ENCODE measurements around the gene CARD16. TPM values are rescaled to one million over a fixed set of nuclear protein-coding genes. Genes with fewer than 3 reads are reported as not detected.
A peak's percentile ranks its signal among the peaks of the same experiment; 100 is the strongest.

Gene CARD16
- total and polyA plus RNA-seq, 4 experiments from 2014 or later, result 56.1 to 219 (median 125) TPM

DNA sequence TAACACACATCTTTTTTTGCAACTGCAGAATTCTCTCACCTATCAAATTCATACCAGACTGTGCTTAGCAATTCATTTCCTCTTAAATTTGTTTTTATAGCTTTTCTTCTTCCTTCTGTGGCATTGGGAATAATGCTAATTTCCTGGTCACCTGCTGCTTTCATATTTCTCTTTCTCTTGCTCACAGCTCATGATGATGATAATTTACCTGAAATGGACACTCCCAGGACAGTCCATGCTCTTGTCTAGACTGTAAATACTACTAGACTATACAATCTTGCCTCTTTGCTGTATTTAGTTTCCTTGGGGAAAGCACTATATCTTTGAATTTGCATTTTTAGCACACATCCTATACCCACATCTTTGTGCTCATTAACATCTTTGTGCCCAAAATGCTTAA lies 37.7 kb downstream of the CARD16 start:
- H3K27ac ChIP-seq (ENCODE audit: low read depth, low read length), result no peak overlapping the region
- no peak for DNase-seq
- no peak overlapping the region for H3K4me3 Mint-ChIP-seq
- H3K27me3 ChIP-seq (ENCODE audit: insufficient read depth, low read length), result no peaks in the 10 kb centered on the region
- intact Hi-C loops (cut with micrococcal nuclease), result no loop called here
- H3K36me3 Mint-ChIP-seq, result no peaks in the 10 kb centered on the region
- H3K27ac Mint-ChIP-seq, result peak overlapping the region in 1 of 7 donors; percentile 70
- ChIA-PET CTCF (ENCODE audit: partially characterized antibody) (interaction anchor here (2.0 kb wide), 1 partner anchor 9 kb away, joined by 7 read pairs; no protein-coding TSS in a partner anchor), POLR2A (ENCODE audit: partially characterized antibody) (no interaction called here)
- no peaks in the 10 kb centered on the region for H3K9me3 ChIP-seq (ENCODE audit: control insufficient read depth in 1 of 2, low read length in 2 of 2)
- no peaks in the 10 kb centered on the region for H3K27me3 Mint-ChIP-seq
- H3K4me3 ChIP-seq (ENCODE audit: low read length in 2 of 2), result no peak overlapping the region
- H3K4me1 Mint-ChIP-seq, result peaks cover 0 to 2% (median under 1%) of the 10 kb centered on the region in 4 donors
- H3K36me3 ChIP-seq (ENCODE audit: insufficient read depth, low read length), result no peaks in the 10 kb centered on the region
- no peaks in the 10 kb centered on the region for H3K9me3 Mint-ChIP-seq
- no peaks in the 10 kb centered on the region for H3K4me1 ChIP-seq (ENCODE audit: insufficient read depth, low read length)

DNA sequence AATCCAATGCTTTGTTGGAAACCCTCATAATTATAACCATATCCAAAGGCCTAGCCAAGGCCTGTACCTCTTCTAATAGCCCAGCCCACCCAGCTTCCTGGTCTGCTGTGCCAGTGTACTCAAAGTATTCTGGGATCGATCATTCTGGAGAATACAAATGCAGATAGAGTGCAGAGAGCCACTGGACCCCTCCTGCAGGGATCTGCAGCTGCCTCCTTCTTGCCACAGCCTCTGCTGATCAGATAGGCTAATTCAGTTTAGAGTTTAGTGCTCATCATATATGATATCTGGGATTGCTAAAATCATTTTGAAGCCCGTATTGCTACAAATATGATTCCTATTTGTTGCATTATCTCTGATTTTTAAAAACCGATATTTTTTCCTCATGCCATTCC lies 39.7 kb downstream of the CARD16 start:
- CTCF ChIA-PET (ENCODE audit: partially characterized antibody), result no interaction called here
- Mint-ChIP-seq H3K27ac (peak overlapping the region in 1 of 7 donors; percentile 32), H3K27me3 (no peaks in the 10 kb centered on the region), H3K4me3 (no peak overlapping the region), H3K4me1 (peaks cover 4 to 7% (median 6%) of the 10 kb centered on the region in 4 donors), H3K36me3 (no peaks in the 10 kb centered on the region), H3K9me3 (no peaks in the 10 kb centered on the region)
- DNase-seq, result no peak
- Histone ChIP-seq H3K27me3 (ENCODE audit: insufficient read depth, low read length) (no peaks in the 10 kb centered on the region), H3K4me3 (ENCODE audit: low read length in 2 of 2) (no peak overlapping the region), H3K4me1 (ENCODE audit: insufficient read depth, low read length) (no peaks in the 10 kb centered on the region), H3K36me3 (ENCODE audit: insufficient read depth, low read length) (no peaks in the 10 kb centered on the region), H3K9me3 (ENCODE audit: control insufficient read depth in 1 of 2, low read length in 2 of 2) (no peaks in the 10 kb centered on the region), H3K27ac (ENCODE audit: low read depth, low read length) (no peak overlapping the region)
- intact Hi-C loops (cut with micrococcal nuclease), result no loop called here
- POLR2A ChIA-PET (ENCODE audit: partially characterized antibody), result no interaction called here

DNA sequence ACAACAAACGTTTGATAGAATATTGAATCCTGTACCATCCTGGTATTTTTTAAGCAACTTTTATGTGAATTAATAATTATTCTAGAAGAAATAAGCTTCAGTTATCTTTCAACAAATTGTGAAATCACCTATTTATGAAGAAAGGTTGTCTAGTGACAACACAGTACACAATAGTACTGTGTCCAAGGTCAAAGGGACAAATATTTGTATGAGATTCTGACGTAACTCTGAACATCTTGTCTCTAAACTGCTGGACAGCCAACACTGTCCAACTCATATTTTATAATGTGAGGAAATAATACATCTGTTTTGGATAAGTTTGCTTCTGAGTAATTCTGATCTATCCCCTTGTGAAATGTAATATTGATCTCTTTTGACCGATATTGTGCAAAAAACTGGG lies 41.1 kb downstream of the CARD16 start:
- Histone ChIP-seq H3K27me3 (ENCODE audit: insufficient read depth, low read length) (no peaks in the 10 kb centered on the region), H3K9me3 (ENCODE audit: control insufficient read depth in 1 of 2, low read length in 2 of 2) (no peaks in the 10 kb centered on the region), H3K36me3 (ENCODE audit: insufficient read depth, low read length) (no peaks in the 10 kb centered on the region), H3K27ac (ENCODE audit: low read depth, low read length) (no peak overlapping the region), H3K4me1 (ENCODE audit: insufficient read depth, low read length) (no peaks in the 10 kb centered on the region), H3K4me3 (ENCODE audit: low read length in 2 of 2) (no peak overlapping the region)
- Mint-ChIP-seq H3K27ac (no peak overlapping the region), H3K9me3 (no peaks in the 10 kb centered on the region), H3K36me3 (no peaks in the 10 kb centered on the region), H3K4me3 (no peak overlapping the region), H3K27me3 (no peaks in the 10 kb centered on the region), H3K4me1 (peaks cover 6 to 7% (median 6%) of the 10 kb centered on the region in 4 donors)
- ChIA-PET CTCF (ENCODE audit: partially characterized antibody) (no interaction called here), POLR2A (ENCODE audit: partially characterized antibody) (interaction anchor here (1.4 kb wide), 1 partner anchor 36 kb away, joined by 6 read pairs; the partner anchor contains the start of gene CASP4)
- intact Hi-C loops (cut with micrococcal nuclease), result no loop called here
- no peak for DNase-seq

DNA sequence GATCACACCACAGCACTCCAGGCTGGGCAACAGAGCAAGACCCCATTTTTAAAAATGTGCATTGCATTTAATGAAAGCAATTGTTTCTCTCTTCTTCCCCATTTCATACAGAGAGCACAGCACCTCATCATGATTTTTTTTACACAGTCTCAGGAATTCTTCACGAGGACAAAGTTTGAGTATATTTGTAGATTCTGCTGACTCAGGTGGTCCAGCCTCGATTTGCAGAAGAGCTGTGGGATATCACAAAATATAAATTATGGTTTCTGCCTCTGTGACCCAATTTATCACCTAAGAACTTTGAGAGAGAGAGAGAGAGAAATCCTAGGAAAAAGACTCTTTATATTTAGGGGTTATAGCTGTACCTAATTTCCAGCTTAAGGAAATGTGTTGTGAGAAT lies 42.0 kb downstream of the CARD16 start:
- Histone ChIP-seq H3K27me3 (ENCODE audit: insufficient read depth, low read length) (no peaks in the 10 kb centered on the region), H3K9me3 (ENCODE audit: control insufficient read depth in 1 of 2, low read length in 2 of 2) (no peaks in the 10 kb centered on the region), H3K36me3 (ENCODE audit: insufficient read depth, low read length) (no peaks in the 10 kb centered on the region), H3K4me1 (ENCODE audit: insufficient read depth, low read length) (no peaks in the 10 kb centered on the region), H3K4me3 (ENCODE audit: low read length in 2 of 2) (no peak overlapping the region), H3K27ac (ENCODE audit: low read depth, low read length) (no peak overlapping the region)
- no peak for DNase-seq
- H3K4me3 Mint-ChIP-seq, result no peak overlapping the region
- CTCF ChIA-PET (ENCODE audit: partially characterized antibody), result no interaction called here
- no peaks in the 10 kb centered on the region for H3K27me3 Mint-ChIP-seq
- POLR2A ChIA-PET (ENCODE audit: partially characterized antibody), result interaction anchor here (1.4 kb wide), 1 partner anchor 35 kb away, joined by 6 read pairs; the partner anchor contains the start of gene CASP4
- intact Hi-C loops (cut with micrococcal nuclease), result no loop called here
- H3K36me3 Mint-ChIP-seq, result no peaks in the 10 kb centered on the region
- no peak overlapping the region for H3K27ac Mint-ChIP-seq
- no peaks in the 10 kb centered on the region for H3K9me3 Mint-ChIP-seq
- peaks cover 6 to 7% (median 6%) of the 10 kb centered on the region in 4 donors for H3K4me1 Mint-ChIP-seq

DNA sequence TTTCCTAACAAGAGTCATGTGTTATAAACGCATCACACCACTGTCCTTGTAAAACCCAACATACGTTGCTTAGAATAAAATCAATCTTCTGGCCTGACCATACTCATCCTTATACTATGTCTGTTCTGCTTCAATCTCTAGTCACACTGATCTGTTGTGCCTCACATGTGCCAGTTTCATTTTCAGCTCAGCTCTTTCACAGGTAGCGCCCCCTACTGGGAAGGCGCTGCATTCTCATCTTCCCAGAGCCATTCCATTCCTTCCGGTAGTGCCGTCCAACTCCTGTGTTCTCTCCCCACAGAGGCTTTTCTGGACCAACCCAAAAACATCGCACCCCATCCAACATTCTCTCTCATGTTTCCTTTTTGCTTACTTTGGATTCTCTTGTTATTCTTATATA lies 44.3 kb downstream of the CARD16 start:
- H3K27me3 Mint-ChIP-seq, result no peaks in the 10 kb centered on the region
- peaks cover 4 to 7% (median 6%) of the 10 kb centered on the region in 4 donors for H3K4me1 Mint-ChIP-seq
- H3K27ac Mint-ChIP-seq, result no peak overlapping the region
- ChIA-PET POLR2A (ENCODE audit: partially characterized antibody) (interaction anchor here (1.0 kb wide), 1 partner anchor 295 kb away, joined by 3 read pairs; no protein-coding TSS in a partner anchor), CTCF (ENCODE audit: partially characterized antibody) (interaction anchor here (1.0 to 1.8 kb wide), 8 partner anchors 32 to 396 kb away, joined by 3 to 12 read pairs (median 4); partner anchors contain the start of gene CASP4)
- peak in 4 of 5 donors; percentile 49 to 59 (median 52) for DNase-seq
- no peaks in the 10 kb centered on the region for H3K36me3 Mint-ChIP-seq
- no peaks in the 10 kb centered on the region for H3K27me3 ChIP-seq (ENCODE audit: insufficient read depth, low read length)
- H3K4me1 ChIP-seq (ENCODE audit: insufficient read depth, low read length), result no peaks in the 10 kb centered on the region
- H3K4me3 ChIP-seq (ENCODE audit: low read length in 2 of 2), result no peak overlapping the region
- peak overlapping the region in 2 of 8 donors; percentile 11 to 35 for H3K4me3 Mint-ChIP-seq
- H3K36me3 ChIP-seq (ENCODE audit: insufficient read depth, low read length), result no peaks in the 10 kb centered on the region
- H3K9me3 ChIP-seq (ENCODE audit: control insufficient read depth in 1 of 2, low read length in 2 of 2), result no peaks in the 10 kb centered on the region
- H3K9me3 Mint-ChIP-seq, result no peaks in the 10 kb centered on the region
- no peak overlapping the region for H3K27ac ChIP-seq (ENCODE audit: low read depth, low read length)
- intact Hi-C loops (cut with micrococcal nuclease), result loop anchor here (1.0 to 2.0 kb wide), 2 partner anchors 54 to 391 kb away; no protein-coding TSS in a partner anchor

DNA sequence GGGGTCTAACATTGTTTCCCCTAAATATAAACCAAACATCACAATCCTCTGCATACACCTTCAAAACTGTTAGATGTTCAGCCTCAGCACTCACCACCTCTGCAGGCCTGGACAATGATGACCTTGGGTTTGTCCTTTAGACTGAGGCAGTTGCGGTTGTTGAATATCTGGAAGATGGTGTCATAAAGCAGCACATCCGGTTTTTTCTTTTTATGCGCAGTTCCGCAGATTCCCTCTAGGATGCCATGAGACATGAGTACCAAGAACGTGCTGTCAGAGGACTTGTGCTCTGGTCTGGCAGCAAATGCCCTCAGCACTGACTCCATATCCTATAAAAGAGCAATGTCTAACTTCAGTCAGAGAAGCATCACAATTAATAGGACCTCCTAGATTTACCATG lies 45.0 kb downstream of the CARD16 start:
- H3K27me3 Mint-ChIP-seq, result no peaks in the 10 kb centered on the region
- H3K36me3 ChIP-seq (ENCODE audit: insufficient read depth, low read length), result no peaks in the 10 kb centered on the region
- ChIA-PET POLR2A (ENCODE audit: partially characterized antibody) (interaction anchor here (1.0 kb wide), 1 partner anchor 294 kb away, joined by 3 read pairs; no protein-coding TSS in a partner anchor), CTCF (ENCODE audit: partially characterized antibody) (interaction anchor here (1.3 to 1.8 kb wide), 6 partner anchors 31 to 396 kb away, joined by 3 to 12 read pairs (median 5); partner anchors contain the start of gene CASP4)
- no peaks in the 10 kb centered on the region for H3K9me3 ChIP-seq (ENCODE audit: control insufficient read depth in 1 of 2, low read length in 2 of 2)
- H3K36me3 Mint-ChIP-seq, result no peaks in the 10 kb centered on the region
- no peaks in the 10 kb centered on the region for H3K4me1 ChIP-seq (ENCODE audit: insufficient read depth, low read length)
- H3K4me3 Mint-ChIP-seq, result no peak overlapping the region
- no peaks in the 10 kb centered on the region for H3K27me3 ChIP-seq (ENCODE audit: insufficient read depth, low read length)
- H3K27ac Mint-ChIP-seq, result no peak overlapping the region
- H3K4me1 Mint-ChIP-seq, result peaks cover 6 to 7% (median 7%) of the 10 kb centered on the region in 4 donors
- H3K4me3 ChIP-seq (ENCODE audit: low read length in 2 of 2), result no peak overlapping the region
- DNase-seq, result peak in 3 of 5 donors; percentile 1 to 13 (median 3)
- no peak overlapping the region for H3K27ac ChIP-seq (ENCODE audit: low read depth, low read length)
- H3K9me3 Mint-ChIP-seq, result no peaks in the 10 kb centered on the region
- intact Hi-C loops (cut with micrococcal nuclease), result loop anchor here (1.0 to 2.0 kb wide), 2 partner anchors 53 to 391 kb away; no protein-coding TSS in a partner anchor

DNA sequence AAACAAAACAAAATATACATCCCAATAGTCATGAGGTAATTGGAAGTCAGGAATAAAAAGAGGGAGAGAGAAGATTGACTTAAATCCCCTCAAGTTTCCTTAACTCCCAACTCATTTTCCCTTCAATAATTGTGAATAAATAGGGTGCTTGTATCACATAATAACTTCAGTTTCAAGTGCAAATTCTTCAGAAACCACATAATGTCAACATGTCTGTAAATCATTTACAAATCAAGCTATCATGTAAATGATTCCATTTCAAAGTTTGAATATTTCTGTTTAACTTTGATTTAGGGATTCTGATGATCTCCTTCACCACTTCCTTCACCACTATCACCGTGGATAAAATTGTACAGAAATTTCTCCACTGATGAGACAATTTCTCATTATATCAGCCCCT lies 45.4 kb downstream of the CARD16 start:
- Histone ChIP-seq H3K9me3 (ENCODE audit: control insufficient read depth in 1 of 2, low read length in 2 of 2) (no peaks in the 10 kb centered on the region), H3K27me3 (ENCODE audit: insufficient read depth, low read length) (no peaks in the 10 kb centered on the region), H3K4me3 (ENCODE audit: low read length in 2 of 2) (no peak overlapping the region), H3K4me1 (ENCODE audit: insufficient read depth, low read length) (no peaks in the 10 kb centered on the region), H3K36me3 (ENCODE audit: insufficient read depth, low read length) (no peaks in the 10 kb centered on the region), H3K27ac (ENCODE audit: low read depth, low read length) (no peak overlapping the region)
- POLR2A ChIA-PET (ENCODE audit: partially characterized antibody), result no interaction called here
- Mint-ChIP-seq H3K36me3 (no peaks in the 10 kb centered on the region), H3K9me3 (no peaks in the 10 kb centered on the region), H3K4me1 (peaks cover 7 to 11% (median 9%) of the 10 kb centered on the region in 4 donors), H3K27me3 (no peaks in the 10 kb centered on the region), H3K4me3 (no peak overlapping the region), H3K27ac (no peak overlapping the region)
- intact Hi-C loops (cut with micrococcal nuclease), result loop anchor here (1.0 to 2.0 kb wide), 2 partner anchors 53 to 390 kb away; no protein-coding TSS in a partner anchor
- DNase-seq, result no peak
- CTCF ChIA-PET (ENCODE audit: partially characterized antibody), result interaction anchor here (2.5 kb wide), 1 partner anchor 391 kb away, joined by 10 read pairs; no protein-coding TSS in a partner anchor
